Upper lobe of left lung (tissue), 6 donors: ENCODE measurements around the gene TARS3. TPM values are rescaled to one million over a fixed set of nuclear protein-coding genes. Genes with fewer than 3 reads are reported as not detected.
"Not testable (repeated sequence)": the region's sequence is repeated elsewhere in the genome, so short reads cannot be mapped to it uniquely, and the experiment has no call there.

Experiments used
- ATAC-seq, 2 donors: fragments of 200-7000 bp; cut with Tn5 transposase; one replicate each; pipeline ENCODE4 v1.9.1; 2022; ENCODE audit warnings: mild to moderate bottlenecking in 2 of 2, moderate library complexity in 2 of 2; ENCODE audit not compliant: low FRiP score in 2 of 2
- DNase-seq, 2 donors: peaks; one replicate each; pipeline ENCODE4 v3.0.0-alpha.2; 2019 to 2020
- H3K27ac ChIP-seq, 4 donors: fragments of 200-600 bp; sonication (generic); one replicate each; pipeline ENCODE4 v1.5.1; 2016 to 2019
- H3K27me3 ChIP-seq, 4 donors: fragments of 200-600 bp; sonication (generic); one replicate each; pipeline ENCODE4 v1.5.1; 2017 to 2019
- H3K36me3 ChIP-seq, 4 donors: fragments of 200-600 bp; sonication (generic); one replicate each; pipeline ENCODE4 v1.5.1; 2016 to 2019
- H3K4me1 ChIP-seq, 4 donors: fragments of 200-600 bp; sonication (generic); one replicate each; pipeline ENCODE4 v1.5.1; 2018 to 2019
- H3K4me3 ChIP-seq, 4 donors: fragments of 200-600 bp; sonication (generic); one replicate each; pipeline ENCODE4 v1.5.1; 2017 to 2019; ENCODE audit warnings: mild to moderate bottlenecking in 2 of 4, moderate library complexity in 1 of 4
- H3K9me3 ChIP-seq, 4 donors: fragments of 200-600 bp; sonication (generic); one replicate each; pipeline ENCODE4 v1.5.1; 2018 to 2019
- CTCF ChIP-seq, 6 experiments: fragments of 450-650 bp in 4 of 6; fragments of 200-600 bp in 2 of 6; sonication (generic) in 2 of 6; IDR thresholded peaks; one replicate each; pipeline ENCODE4 v1.5.1; 2016 to 2019; ENCODE audit warnings: antibody characterized with exemption in 6 of 6
- EP300 ChIP-seq, 4 donors: sonication (generic); formaldehyde crosslinking; IDR thresholded peaks; one replicate each; pipeline ENCODE4 v1.5.1; 2017; ENCODE audit warnings: antibody characterized with exemption in 4 of 4, control low read depth in 2 of 4
- POLR2A ChIP-seq, 4 donors: fragments of 450-650 bp; IDR thresholded peaks; one replicate each; pipeline ENCODE4 v1.5.1; 2016 to 2017; ENCODE audit warnings: antibody characterized with exemption in 4 of 4, mild to moderate bottlenecking in 2 of 4
- POLR2AphosphoS5 ChIP-seq, 2 donors: sonication (generic); formaldehyde crosslinking; IDR thresholded peaks; one replicate each; pipeline ENCODE4 v1.5.1; 2017; ENCODE audit warnings: antibody characterized with exemption in 2 of 2
- WGBS, 2 donors: methylation state at CpG; one replicate each; pipeline ENCODE4 v1.1.5; 2017 to 2018; 5-methylcytosine and 5-hydroxymethylcytosine counted together
- total RNA-seq, 6 donors: library from RNA; depleted of rRNA in 4 of 6; stranded (reverse); fragments of >200 nt in 4 of 6; gene quantifications; one replicate each; pipeline versions ENCODE4 v1.1.0 to v1.2.1, GENCODE V29; 2016 to 2021
- donor health status: DM: no; HTN: no; CAD: no; lungs with moderate emphysema.
- donor health status: DM: no; HTN: yes; CAD: no; lungs with severe emphysema.

The TARS3 gene
- total RNA-seq: 10 to 100 TPM in 5 of 6 donors, 1 to 10 TPM in 1; 8.7 to 45.1 (median 13.9) TPM

- DNase-seq: peak; percentile 95 to 100
- H3K9me3 ChIP-seq: no peaks in the 10 kb centered on the region
- H3K27ac ChIP-seq: peak within 1 kb of the TSS; percentile 89 to 94 (median 92)
- H3K36me3 ChIP-seq: peaks cover 8 to 31% (median 12%) of the 10 kb centered on the region in 4 donors
- peak; percentile 98 for ATAC-seq
- H3K27me3 ChIP-seq: no peaks in the 10 kb centered on the region
- H3K4me1 ChIP-seq: peaks cover 7 to 15% (median 14%) of the 10 kb centered on the region in 4 donors
- peak; percentile 75 to 96 for TF ChIP-seq POLR2AphosphoS5 (IDR thresholded peaks at IDR 0.05)
- no peak for TF ChIP-seq EP300 (IDR thresholded peaks at IDR 0.05)
- peak in 3 of 4 donors; percentile 56 to 97 (median 96) for TF ChIP-seq POLR2A (IDR thresholded peaks at IDR 0.05)
- TF ChIP-seq CTCF (IDR thresholded peaks at IDR 0.05): peak in 4 of 6 experiments; percentile 21 to 60 (median 50)
- peak within 1 kb of the TSS; percentile 59 to 89 (median 88) for H3K4me3 ChIP-seq
- WGBS, 2 donors: 0% methylated on average over 9 to 27 of the region's 93 CpGs
Measured at GRCh38 chr15:101723874-101724674, at the start of gene TARS3. TSS of gene TARS3 (minus strand) at chr15:101724473. CDS start at chr15:101724387, 86 bp downstream.

DNA sequence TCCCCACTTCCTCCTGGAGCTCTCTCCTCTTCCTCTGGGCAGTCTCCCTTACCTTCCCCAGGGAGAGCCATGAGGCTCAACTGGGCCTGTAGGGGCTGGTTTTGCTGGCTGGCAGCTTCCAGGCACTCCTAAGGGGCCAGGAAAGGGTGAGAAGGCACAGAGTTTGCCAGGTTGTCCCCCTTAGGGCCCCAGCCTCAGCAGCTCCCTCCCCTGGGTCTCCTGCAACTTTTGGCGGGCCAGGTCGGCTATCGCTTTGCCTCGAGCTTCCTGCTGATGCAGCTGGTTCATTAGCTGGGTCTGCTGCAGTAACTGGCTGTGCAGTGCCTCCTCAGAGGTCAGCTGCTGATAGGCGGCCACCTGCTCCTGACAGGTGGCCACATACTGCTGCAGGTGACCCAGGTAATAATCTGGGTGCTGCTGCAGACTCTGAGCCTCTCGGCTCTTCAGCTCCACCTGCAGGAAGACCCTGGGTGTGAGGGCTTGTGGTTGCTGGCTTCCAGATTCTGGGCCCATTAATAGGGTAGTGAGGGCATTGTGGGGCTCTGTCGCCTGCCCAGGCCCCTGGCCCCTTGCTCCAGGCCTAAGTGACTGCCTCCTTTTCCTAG lies 49.3 kb upstream of the TARS3 start:
- Histone ChIP-seq H3K27ac (no peak overlapping the region), H3K4me3 (no peak overlapping the region), H3K27me3 (no peaks in the 10 kb centered on the region), H3K4me1 (no peaks in the 10 kb centered on the region), H3K9me3 (no peaks in the 10 kb centered on the region), H3K36me3 (peaks cover 0 to 6% (median 0%) of the 10 kb centered on the region in 4 donors)
- no peak for DNase-seq
- TF ChIP-seq EP300 (IDR thresholded peaks at IDR 0.05): no peak
- no peak for TF ChIP-seq POLR2AphosphoS5 (IDR thresholded peaks at IDR 0.05)
- TF ChIP-seq CTCF (IDR thresholded peaks at IDR 0.05): no peak
- no peak for TF ChIP-seq POLR2A (IDR thresholded peaks at IDR 0.05)
- WGBS, 2 donors: 67 to 78% methylated on average over 7 of the region's 7 CpGs
- ATAC-seq: no peak

- DNase-seq: peak in 1 of 2 donors; percentile 40
- 85 to 92% methylated on average over 6 to 8 of the region's 8 CpGs for WGBS, 2 donors
- Histone ChIP-seq H3K9me3 (no peaks in the 10 kb centered on the region), H3K36me3 (peaks cover 0 to 6% (median 0%) of the 10 kb centered on the region in 4 donors), H3K27ac (no peak overlapping the region), H3K4me3 (no peak overlapping the region), H3K4me1 (no peaks in the 10 kb centered on the region), H3K27me3 (no peaks in the 10 kb centered on the region)
- no peak for ATAC-seq
- TF ChIP-seq CTCF (IDR thresholded peaks at IDR 0.05) (no peak), POLR2A (IDR thresholded peaks at IDR 0.05) (no peak), POLR2AphosphoS5 (IDR thresholded peaks at IDR 0.05) (no peak)
Measured at GRCh38 chr15:101772921-101773320, 48.6 kb upstream of the TARS3 start.

DNA sequence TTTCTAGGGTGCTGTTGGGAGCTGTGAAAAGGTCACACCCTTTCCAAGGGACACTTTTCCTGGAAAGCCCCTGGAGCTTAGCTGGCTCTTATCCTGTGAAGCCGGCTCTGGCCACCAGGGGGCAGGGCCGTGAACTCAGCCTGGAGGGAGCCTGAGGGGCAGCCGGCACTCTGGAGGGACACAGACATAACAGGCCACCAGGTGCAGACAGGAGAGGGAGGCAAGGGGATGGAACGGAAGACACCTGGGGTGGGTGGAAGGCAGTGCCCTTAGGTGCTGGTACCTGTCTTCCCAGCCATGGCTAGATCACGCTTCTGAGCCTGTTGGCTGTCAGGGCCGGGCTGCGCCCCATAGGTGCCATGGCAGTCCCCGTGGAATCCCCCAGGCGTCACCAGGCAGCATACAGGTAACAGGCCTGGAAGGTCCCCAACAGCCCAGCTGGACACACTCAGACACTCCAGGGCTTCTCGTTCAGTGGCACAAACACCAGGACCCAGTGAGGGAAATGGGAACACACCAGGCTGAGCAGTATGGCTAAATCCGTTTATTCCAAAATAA lies 42.9 kb upstream of the TARS3 start:
- H3K36me3 ChIP-seq, H3K27me3 ChIP-seq, ATAC-seq, H3K4me1 ChIP-seq, H3K27ac ChIP-seq, H3K9me3 ChIP-seq, H3K4me3 ChIP-seq: not testable (repeated sequence)
- TF ChIP-seq CTCF (IDR thresholded peaks at IDR 0.05): peak in 2 of 6 experiments; percentile 14 to 32
- WGBS, 2 donors: 90 to 100% methylated on average over 2 to 4 of the region's 11 CpGs
- DNase-seq: peak in 1 of 2 donors; percentile 31
